K562 (cell line): Measurements from ENCODE around the gene ZSCAN26. TPM values are rescaled to one million over a fixed set of nuclear protein-coding genes. Genes with fewer than 3 reads are reported as not detected.

Experiments
- CCNT2 ChIP-seq: IDR thresholded peaks from 2 replicates; pipeline ENCODE4 v1.6.1; 2011; ENCODE audit warnings: borderline replicate concordance, low read depth, mild to moderate bottlenecking, moderate library complexity, mixed read lengths, low read length; ENCODE audit not compliant: insufficient read length; ENCODE audit errors: extremely low read depth
- DIDO1 ChIP-seq: fragments of 450-650 bp; IDR thresholded peaks from 2 replicates; pipeline ENCODE4 v1.6.1; 2016; ENCODE audit warnings: low read depth, missing biosample characterization, missing genetic modification characterization
- EP400 ChIP-seq: fragments of 450-650 bp; IDR thresholded peaks from 2 replicates; pipeline ENCODE4 v1.6.1; 2017; ENCODE audit warnings: antibody characterized with exemption, mild to moderate bottlenecking, moderate library complexity
- ETV5 ChIP-seq: sonication (generic); formaldehyde crosslinking; IDR thresholded peaks from 2 replicates; pipeline ENCODE4 v1.4.0; 2020; ENCODE audit warnings: low read depth, mild to moderate bottlenecking, missing genetic modification reagents
- FOS ChIP-seq: IDR thresholded peaks from 3 replicates; pipeline ENCODE4 v1.6.1; 2011; ENCODE audit not compliant: insufficient read length; ENCODE audit errors: extremely low read depth
- FOSL1 ChIP-seq: fragments of 200-800 bp; sonication (Bioruptor generic); conservative IDR thresholded peaks from 2 replicates; pipeline ENCODE4 v1.6.1; 2016; ENCODE audit warnings: missing genetic modification characterization, missing compliant biosample characterization
- GATAD2A ChIP-seq: fragments of 450-650 bp; IDR thresholded peaks from 2 replicates; pipeline ENCODE4 v1.6.1; 2017
- HNRNPLL ChIP-seq: fragments of 200-400 bp; formaldehyde crosslinking; IDR thresholded peaks from 2 replicates; pipeline ENCODE4 v1.6.1; 2017; ENCODE audit warnings: low read length, low read depth, mild to moderate bottlenecking; ENCODE audit not compliant: poor library complexity, severe bottlenecking
- KLF13 ChIP-seq: fragments of 450-650 bp; IDR thresholded peaks from 2 replicates; pipeline ENCODE4 v1.6.1; 2016; ENCODE audit warnings: missing genetic modification characterization, low read depth, mild to moderate bottlenecking, missing compliant biosample characterization, moderate library complexity, borderline replicate concordance
- MAFF ChIP-seq: IDR thresholded peaks from 2 replicates; pipeline ENCODE4 v1.6.1; 2012; ENCODE audit warnings: low read length, improper control_type of control experiment
- MAFG ChIP-seq: fragments of 450-650 bp; conservative IDR thresholded peaks from 2 replicates; pipeline ENCODE4 v1.6.1; 2016; ENCODE audit warnings: missing genetic modification characterization, missing compliant biosample characterization
- NCOA1 ChIP-seq: fragments of 450-650 bp; IDR thresholded peaks from 2 replicates; pipeline ENCODE4 v1.6.1; 2016; ENCODE audit warnings: low read depth
- NFIX ChIP-seq: fragments of 250-450 bp; sonication (Bioruptor Pico); IDR thresholded peaks from 2 replicates; pipeline ENCODE4 v1.4.0; 2020; ENCODE audit warnings: low read depth, mild to moderate bottlenecking, moderate library complexity
- NRF1 ChIP-seq, 2 experiments: fragments of 450-650 bp; IDR thresholded peaks in 1 of 2; conservative IDR thresholded peaks in 1 of 2; 2 replicates each; pipeline ENCODE4 v1.6.1; 2014; ENCODE audit warnings: mild to moderate bottlenecking in 2 of 2
- PHF21A ChIP-seq: fragments of 450-650 bp; IDR thresholded peaks from 2 replicates; pipeline ENCODE4 v1.6.1; 2017; ENCODE audit warnings: low read depth, borderline replicate concordance
- RAD51 ChIP-seq: fragments of 450-650 bp; IDR thresholded peaks from 2 replicates; pipeline ENCODE4 v1.7.1; 2016; ENCODE audit warnings: low read depth, mild to moderate bottlenecking, borderline replicate concordance
- RBM39 ChIP-seq: fragments of 200-400 bp; formaldehyde crosslinking; optimal IDR thresholded peaks from 2 replicates; pipeline ENCODE3; 2018; ENCODE audit warnings: low read depth, low read length
- RNF2 ChIP-seq: sonication (generic); IDR thresholded peaks from 2 replicates; pipeline ENCODE4 v1.6.1; 2016
- SMAD2 ChIP-seq: fragments of 150-350 bp; IDR thresholded peaks from 2 replicates; pipeline ENCODE4 v1.6.1; 2014; ENCODE audit warnings: low read depth, mild to moderate bottlenecking, low read length
- SMARCE1 ChIP-seq: fragments of 450-650 bp; IDR thresholded peaks from 2 replicates; pipeline ENCODE4 v1.7.1; 2016; ENCODE audit warnings: mild to moderate bottlenecking
- TEAD2 ChIP-seq: fragments of 450-650 bp; IDR thresholded peaks from 2 replicates; pipeline ENCODE4 v1.6.1; 2016; ENCODE audit warnings: missing genetic modification characterization, control low read depth, missing compliant biosample characterization
- YBX1 ChIP-seq: fragments of 450-650 bp; IDR thresholded peaks from 2 replicates; pipeline ENCODE4 v1.7.1; 2016; ENCODE audit warnings: mild to moderate bottlenecking
- ZNF239 ChIP-seq: fragments of 250-450 bp; sonication (Bioruptor Pico); IDR thresholded peaks from 2 replicates; pipeline ENCODE4 v1.4.0; 2020; ENCODE audit warnings: mild to moderate bottlenecking
- ZNF316 ChIP-seq: fragments of 450-650 bp; IDR thresholded peaks from 2 replicates; pipeline ENCODE4 v1.6.1; 2016
- ZNF384 ChIP-seq: IDR thresholded peaks from 2 replicates; pipeline ENCODE4 v1.6.1; 2012; ENCODE audit warnings: low read depth, low read length, improper control_type of control experiment
- ZNF589 ChIP-seq: fragments of 200-800 bp; sonication (Bioruptor generic); IDR thresholded peaks from 2 replicates; pipeline ENCODE4 v1.6.1; 2016; ENCODE audit warnings: low read depth, missing genetic modification characterization, missing compliant biosample characterization
- ZNF764 ChIP-seq: fragments of 250-450 bp; sonication (Bioruptor Pico); IDR thresholded peaks from 2 replicates; pipeline ENCODE4 v1.4.0; 2020; ENCODE audit warnings: low read depth, mild to moderate bottlenecking, moderate library complexity
- polyA plus RNA-seq, 8 experiments: library from polyadenylated mRNA; depleted of rRNA in 4 of 8; stranded (reverse) in 5 of 8; unstranded in 3 of 8; fragments of >200 nt; fragmentation: Nextera tagmentation in 2 of 8; fragmentation: Illumina TruSeq in 1 of 8; extraction: Ambion mirVana in 2 of 8; extraction: Trizol in 1 of 8; gene quantifications; 2 replicates each; pipeline versions ENCODE4 v1.2.1 to v1.2.3, GENCODE V29; 2011 to 2014; ENCODE audit warnings: inconsistent platforms in 1 of 8, missing spikeins in 1 of 8
- total RNA-seq, 7 experiments: library from RNA; depleted of rRNA in 6 of 7; stranded (reverse); fragments of >200 nt in 6 of 7; fragmentation: Illumina TruSeq in 2 of 7; extraction: Trizol in 2 of 7; gene quantifications; 2 replicates each; pipeline versions ENCODE4 v1.2.1 to v1.2.3, GENCODE V29; 2011 to 2021; ENCODE audit warnings: low replicate concordance in 1 of 7
- TF ChIP-seq, protein P1 (sequence below): fragments of 250-450 bp; sonication (Bioruptor Pico); IDR thresholded peaks from 2 replicates; pipeline ENCODE4 v1.5.0; 2021
- TF ChIP-seq, protein P2 (sequence below): fragments of 250-450 bp; sonication (Bioruptor Pico); IDR thresholded peaks from 2 replicates; pipeline ENCODE4 v1.8.0; 2021; ENCODE audit warnings: moderate library complexity, mild to moderate bottlenecking, inconsistent platforms
- TF ChIP-seq, protein P3 (sequence below), 2 experiments: fragments of 450-650 bp; IDR thresholded peaks; 2 replicates each; pipeline ENCODE4 v1.6.1; 2018; ENCODE audit warnings: mild to moderate bottlenecking in 2 of 2, low read depth in 1 of 2; ENCODE audit not compliant: partially characterized antibody in 2 of 2

Gene ZSCAN26
- total and polyA plus RNA-seq, 9 of the 15 experiments (the other 6 are each of a cell fraction or from before 2014, with no cell fraction given) = 5.9 to 14.2 (median 10.5) TPM

DNA sequence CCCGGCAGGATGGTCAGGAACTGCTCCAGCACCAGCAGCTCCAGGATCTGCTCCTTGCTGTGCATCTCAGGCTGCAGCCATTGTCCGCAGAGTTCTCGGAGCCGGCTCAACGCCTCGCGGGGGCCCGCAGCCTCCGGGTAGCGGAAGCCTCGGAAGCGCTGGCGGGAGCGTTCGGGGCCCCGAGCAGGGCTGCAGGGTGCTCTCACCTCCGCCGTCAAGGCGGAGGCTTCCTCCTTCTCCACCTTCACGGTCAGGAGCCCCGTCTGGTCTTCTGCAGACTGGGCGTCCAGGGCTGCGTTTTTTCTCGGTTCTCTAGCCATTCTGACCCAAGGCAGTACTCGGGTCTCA, 15.3 kb upstream of the ZSCAN26 start (continued):
- no peak for TF ChIP-seq HNRNPLL
- no peak for TF ChIP-seq MAFG (tag)
- TF ChIP-seq FOS = no peak
- TF ChIP-seq GATAD2A = no peak
- TF ChIP-seq ZNF764 = no peak
- no peak for TF ChIP-seq SMAD2
- no peak for TF ChIP-seq YBX1
- no peak for TF ChIP-seq FOSL1 (tag)
- TF ChIP-seq RNF2 = no peak
- no peak for TF ChIP-seq ZNF384
- TF ChIP-seq MAFF = no peak
- peak; percentile 32 for TF ChIP-seq CCNT2
- TF ChIP-seq, protein P1, sequence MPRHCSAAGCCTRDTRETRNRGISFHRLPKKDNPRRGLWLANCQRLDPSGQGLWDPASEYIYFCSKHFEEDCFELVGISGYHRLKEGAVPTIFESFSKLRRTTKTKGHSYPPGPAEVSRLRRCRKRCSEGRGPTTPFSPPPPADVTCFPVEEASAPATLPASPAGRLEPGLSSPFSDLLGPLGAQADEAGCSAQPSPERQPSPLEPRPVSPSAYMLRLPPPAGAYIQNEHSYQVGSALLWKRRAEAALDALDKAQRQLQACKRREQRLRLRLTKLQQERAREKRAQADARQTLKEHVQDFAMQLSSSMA = no peak
- no peak for TF ChIP-seq RAD51
- no peak for TF ChIP-seq RBM39
- no peak for TF ChIP-seq ZNF589
- TF ChIP-seq, protein P2, sequence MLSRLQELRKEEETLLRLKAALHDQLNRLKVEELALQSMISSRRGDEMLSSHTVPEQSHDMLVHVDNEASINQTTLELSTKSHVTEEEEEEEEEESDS (CRISPR knock-in tag) = no peak
- TF ChIP-seq ZNF239 (CRISPR knock-in tag) = no peak
- TF ChIP-seq, protein P3, sequence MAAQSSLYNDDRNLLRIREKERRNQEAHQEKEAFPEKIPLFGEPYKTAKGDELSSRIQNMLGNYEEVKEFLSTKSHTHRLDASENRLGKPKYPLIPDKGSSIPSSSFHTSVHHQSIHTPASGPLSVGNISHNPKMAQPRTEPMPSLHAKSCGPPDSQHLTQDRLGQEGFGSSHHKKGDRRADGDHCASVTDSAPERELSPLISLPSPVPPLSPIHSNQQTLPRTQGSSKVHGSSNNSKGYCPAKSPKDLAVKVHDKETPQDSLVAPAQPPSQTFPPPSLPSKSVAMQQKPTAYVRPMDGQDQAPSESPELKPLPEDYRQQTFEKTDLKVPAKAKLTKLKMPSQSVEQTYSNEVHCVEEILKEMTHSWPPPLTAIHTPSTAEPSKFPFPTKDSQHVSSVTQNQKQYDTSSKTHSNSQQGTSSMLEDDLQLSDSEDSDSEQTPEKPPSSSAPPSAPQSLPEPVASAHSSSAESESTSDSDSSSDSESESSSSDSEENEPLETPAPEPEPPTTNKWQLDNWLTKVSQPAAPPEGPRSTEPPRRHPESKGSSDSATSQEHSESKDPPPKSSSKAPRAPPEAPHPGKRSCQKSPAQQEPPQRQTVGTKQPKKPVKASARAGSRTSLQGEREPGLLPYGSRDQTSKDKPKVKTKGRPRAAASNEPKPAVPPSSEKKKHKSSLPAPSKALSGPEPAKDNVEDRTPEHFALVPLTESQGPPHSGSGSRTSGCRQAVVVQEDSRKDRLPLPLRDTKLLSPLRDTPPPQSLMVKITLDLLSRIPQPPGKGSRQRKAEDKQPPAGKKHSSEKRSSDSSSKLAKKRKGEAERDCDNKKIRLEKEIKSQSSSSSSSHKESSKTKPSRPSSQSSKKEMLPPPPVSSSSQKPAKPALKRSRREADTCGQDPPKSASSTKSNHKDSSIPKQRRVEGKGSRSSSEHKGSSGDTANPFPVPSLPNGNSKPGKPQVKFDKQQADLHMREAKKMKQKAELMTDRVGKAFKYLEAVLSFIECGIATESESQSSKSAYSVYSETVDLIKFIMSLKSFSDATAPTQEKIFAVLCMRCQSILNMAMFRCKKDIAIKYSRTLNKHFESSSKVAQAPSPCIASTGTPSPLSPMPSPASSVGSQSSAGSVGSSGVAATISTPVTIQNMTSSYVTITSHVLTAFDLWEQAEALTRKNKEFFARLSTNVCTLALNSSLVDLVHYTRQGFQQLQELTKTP (IDR thresholded peaks at IDR 0.05; ENCODE audit: low read depth in 1 of 2, partially characterized antibody in 2 of 2) = no peak
- no peak for TF ChIP-seq NFIX (CRISPR knock-in tag)
- TF ChIP-seq ETV5 = no peak
- no peak for TF ChIP-seq KLF13 (tag)
- no peak for TF ChIP-seq SMARCE1
- TF ChIP-seq NCOA1 = no peak
- TF ChIP-seq DIDO1 = no peak
- TF ChIP-seq TEAD2 = no peak
- no peak for TF ChIP-seq EP400
- TF ChIP-seq ZNF316 = no peak
- peak in 1 of 2 experiments; percentile 14; a peak in 1 of 4 replicates for TF ChIP-seq NRF1 (conservative IDR thresholded peaks at IDR 0.05 in 1 of 2, IDR thresholded peaks at IDR 0.05 in 1 of 2)
- TF ChIP-seq PHF21A = no peak
